Activated CD8-positive, alpha-beta memory T cell treated with anti-CD3 and anti-CD28 coated beads for 48 hours (primary cell): ENCODE data around the gene RPH3AL.

Experiments used
- DNase-seq, 3 experiments: peaks; one replicate each; pipeline ENCODE4 v3.0.0-alpha.2; 2020; ENCODE audit warnings: low read depth in 2 of 3, low spot score in 2 of 3

Gene RPH3AL

GRCh38 chr17:352421-353212 lies at the start of gene RPH3AL:
RPH3AL (minus strand) TSS chr17:352807; CDS start chr17:327543, 25,264 bp downstream.
- DNase-seq = no peak

GRCh38 chr17:400257-400656 lies 47.6 kb upstream of the RPH3AL start:
- DNase-seq = no peak

DNA sequence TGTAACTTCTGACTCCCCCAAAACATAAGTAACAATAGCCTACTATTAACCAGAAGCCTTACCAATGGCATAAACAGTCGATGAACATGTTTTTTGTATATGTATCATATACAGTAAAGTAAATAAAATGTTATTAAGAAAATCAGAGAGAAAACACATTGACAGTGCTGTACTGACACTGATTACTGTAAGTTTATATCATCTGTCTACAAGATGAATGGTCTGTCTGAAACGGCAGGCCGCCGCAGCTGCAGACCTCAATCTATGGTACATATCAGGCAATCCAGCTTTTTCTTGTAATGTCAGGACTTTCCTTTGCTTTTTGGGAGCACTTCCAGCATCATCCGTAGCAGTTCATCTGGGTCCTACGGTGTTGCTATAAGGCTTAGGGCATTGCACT lies 44.2 kb upstream of the RPH3AL start:
- DNase-seq = no peak

GRCh38 chr17:395974-396373 lies 43.4 kb upstream of the RPH3AL start:
- DNase-seq = no peak

GRCh38 chr17:395179-395578 lies 42.6 kb upstream of the RPH3AL start:
- DNase-seq = no peak

DNA sequence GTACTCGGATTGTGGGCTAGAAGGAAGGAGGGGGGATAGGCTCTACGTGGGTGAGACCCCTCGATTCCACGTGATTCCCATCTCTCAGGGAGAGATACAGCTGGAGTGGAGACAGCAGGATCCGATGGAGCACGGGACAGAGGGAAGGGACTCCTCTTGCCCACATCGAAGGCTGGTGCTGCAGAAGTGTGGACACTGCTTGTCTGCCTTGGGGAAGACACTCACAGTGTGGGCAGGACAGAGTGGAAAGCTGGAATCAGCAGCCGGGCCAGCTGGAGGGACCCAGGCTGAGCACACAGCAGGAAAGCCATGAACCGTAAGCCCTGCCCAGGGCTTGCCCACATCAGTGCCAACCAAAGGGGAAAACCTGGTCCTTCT lies 42.1 kb upstream of the RPH3AL start:
- no peak for DNase-seq

DNA sequence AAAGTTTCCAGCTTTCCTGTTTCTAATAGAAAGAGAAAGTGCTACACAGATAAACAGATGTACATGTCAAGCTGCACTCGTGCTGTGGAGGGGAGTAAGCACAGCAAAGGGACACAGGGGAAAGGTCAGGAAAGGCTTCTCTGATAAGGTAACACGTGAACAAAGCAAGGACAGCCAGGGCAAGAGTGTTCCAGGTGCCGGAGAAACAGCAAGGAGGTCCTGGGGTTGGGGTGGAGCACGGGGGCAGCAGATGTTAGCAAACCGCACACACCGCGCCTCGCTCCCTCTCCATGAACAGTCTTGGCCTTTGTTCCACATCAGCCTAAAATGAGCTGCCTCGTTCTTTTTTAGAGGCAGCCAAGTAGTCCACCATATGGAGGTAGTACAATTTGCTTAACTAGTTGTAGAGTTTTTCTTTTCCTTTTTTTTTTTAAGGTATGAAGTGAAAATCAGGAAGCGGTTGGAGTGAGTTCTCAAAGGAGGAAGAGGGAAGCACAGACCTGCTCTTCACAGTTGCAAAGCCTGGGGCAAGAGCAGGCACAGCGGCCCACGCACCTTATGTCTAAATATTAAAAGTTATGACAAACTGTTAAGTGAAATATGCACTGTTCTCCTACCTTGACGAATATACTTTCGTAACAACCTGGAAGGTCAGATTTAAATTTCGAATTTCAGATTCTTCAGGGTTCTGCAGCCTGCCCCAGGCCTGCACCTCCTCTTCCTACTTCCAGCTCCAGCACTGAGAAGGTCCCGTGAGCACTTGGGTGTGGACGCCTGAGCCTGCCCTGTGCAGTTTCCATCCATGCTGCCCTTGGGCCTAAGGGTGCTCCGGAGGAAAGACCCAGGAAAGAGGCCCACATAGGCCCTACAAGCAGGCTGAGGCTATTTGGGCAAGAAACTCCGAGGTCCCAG lies 41.5 kb upstream of the RPH3AL start:
- DNase-seq = no peak

DNA sequence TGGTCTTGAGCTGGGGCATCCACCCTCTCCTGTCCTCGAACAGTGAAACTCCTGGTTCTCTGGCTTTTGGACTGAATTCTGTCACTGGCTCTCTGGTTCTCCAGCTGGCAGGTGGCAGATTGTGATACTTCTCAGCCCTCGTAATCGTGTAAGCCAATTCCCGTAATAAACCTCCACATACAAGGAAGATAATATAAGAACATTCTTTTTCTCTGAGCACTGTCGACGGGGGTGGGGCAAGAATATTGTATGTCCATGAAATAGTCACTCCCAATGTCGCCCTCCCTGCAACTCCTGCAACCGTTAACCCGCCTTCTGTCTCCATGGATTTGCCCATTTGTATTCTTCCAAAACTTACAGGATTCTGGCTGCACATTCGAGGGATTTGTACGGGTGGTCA lies 39.2 kb upstream of the RPH3AL start:
- DNase-seq = no peak

DNA sequence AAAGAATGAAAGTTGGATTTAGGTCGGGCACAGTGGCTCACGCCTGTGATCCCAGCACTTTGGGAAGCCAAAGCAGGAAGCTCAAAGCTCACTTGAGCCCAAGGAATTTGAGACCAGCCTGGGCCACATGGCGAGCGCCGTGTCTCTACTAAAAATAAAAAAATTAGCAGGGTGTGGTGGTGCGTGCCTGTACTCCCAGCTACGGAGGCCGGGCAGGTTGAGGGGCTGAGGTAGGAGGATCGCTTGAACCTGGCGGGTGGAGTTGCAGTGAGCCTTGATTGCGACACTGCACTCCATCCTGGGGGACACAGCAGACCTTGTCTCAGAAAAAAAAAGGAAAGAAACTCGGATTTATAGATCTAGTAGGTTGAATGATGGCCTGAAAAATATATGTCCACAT lies 37.4 kb upstream of the RPH3AL start:
- no peak for DNase-seq

DNA sequence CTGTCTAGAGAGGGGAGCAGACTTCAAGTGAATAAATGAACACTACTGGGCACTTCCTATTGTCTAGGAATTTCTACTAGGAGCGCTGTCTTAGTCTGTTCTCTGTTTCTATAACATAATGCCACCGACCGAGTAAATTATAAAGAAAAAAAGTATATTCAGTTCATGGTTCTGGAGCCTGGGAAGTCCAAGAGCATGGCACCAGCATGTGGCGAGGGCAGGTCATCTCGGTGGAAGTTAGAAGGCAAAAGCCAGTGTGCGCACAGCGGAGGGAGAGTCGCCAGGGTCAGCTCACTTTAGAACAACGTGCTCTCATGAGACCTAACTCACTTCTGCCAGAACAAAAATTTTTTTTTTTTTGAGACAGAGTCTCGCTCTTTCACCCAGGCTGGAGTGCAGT lies 35.5 kb upstream of the RPH3AL start:
- no peak for DNase-seq

- peak; percentile 55 to 69 (median 66) for DNase-seq
Observed at GRCh38 chr17:386141-386876, 33.7 kb upstream of the RPH3AL start.

DNA sequence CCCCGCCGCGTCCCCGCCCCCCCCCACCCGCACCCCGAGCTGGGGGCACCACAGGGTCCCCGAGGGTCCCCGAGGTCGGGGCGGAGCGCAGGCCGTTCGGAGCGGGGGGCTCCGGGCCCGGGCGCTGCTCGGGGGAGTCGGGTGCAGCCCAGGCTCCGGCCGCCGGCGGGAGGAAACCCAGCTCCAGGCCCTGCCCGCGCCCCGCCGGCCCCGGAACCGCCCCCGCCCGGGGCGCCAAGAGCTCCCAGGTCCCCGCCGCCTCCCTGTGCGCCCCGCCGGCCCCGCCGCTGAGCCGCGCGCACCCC lies 33.2 kb upstream of the RPH3AL start:
- DNase-seq = no peak

GRCh38 chr17:385178-385835 lies 32.7 kb upstream of the RPH3AL start:
- no peak for DNase-seq

- no peak for DNase-seq
Observed at GRCh38 chr17:384622-385177, 32.1 kb upstream of the RPH3AL start.

DNA sequence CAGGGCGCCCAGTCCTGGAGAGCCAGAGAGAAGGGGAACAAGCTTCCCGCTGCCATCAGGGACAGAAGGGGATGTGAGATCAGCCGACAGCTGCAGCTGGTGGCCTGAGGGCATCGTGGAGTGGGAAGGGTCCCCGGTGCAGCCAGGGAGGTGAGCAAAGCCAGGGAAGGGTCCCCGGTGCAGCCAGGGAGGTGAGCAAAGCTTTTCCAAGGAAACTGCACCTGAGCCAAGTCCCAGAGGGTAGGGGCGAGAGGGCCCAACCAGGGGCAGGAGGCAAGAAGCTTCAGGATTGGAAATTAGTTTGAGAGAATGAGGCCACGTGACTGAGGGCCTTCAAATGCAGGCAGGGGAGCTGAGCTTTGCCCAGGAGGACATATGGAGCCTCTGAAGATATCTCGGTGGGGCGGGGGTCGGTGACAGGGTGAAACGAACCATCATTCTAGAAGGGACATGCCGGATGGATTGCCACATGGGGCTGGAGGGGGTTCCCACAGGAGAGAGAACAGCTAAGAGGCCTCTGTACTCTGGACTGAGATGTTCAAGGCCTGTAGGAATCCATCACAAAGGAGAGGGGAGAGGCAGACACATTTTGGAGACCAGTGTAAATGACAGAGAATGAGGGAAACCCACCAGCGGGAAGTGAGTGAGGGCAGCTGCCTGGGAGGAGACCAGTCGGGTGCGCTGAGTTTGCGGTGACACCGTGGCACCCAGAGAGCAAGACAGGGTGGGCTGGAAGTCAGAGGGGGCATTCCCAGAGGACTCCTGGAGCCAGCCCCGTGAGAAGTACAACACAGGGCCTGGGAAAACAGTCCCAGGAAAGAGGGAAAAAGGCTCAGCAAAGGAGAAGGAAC lies 31.4 kb upstream of the RPH3AL start:
- no peak for DNase-seq

- DNase-seq = no peak
Observed at GRCh38 chr17:382644-383533, 30.3 kb upstream of the RPH3AL start.

- no peak for DNase-seq
Observed at GRCh38 chr17:381941-382643, 29.5 kb upstream of the RPH3AL start.

- DNase-seq = no peak
Observed at GRCh38 chr17:381516-381915, 28.9 kb upstream of the RPH3AL start.
